K562 (cell line): ENCODE results near the gene RSRC1. TPM values are rescaled to one million over a fixed set of nuclear protein-coding genes. Genes with fewer than 3 reads are reported as not detected.

Experiments
- ATAC-seq: fragments of 200-7000 bp; cut with Tn5 transposase; 3 replicates; pipeline ENCODE4 v1.9.1; 2020; ENCODE audit warnings: moderate library complexity
- BruUV-seq: library from RNA; stranded (reverse); fragments of 400-500 nt; replicated peaks from 2 replicates; lab custom pipeline; 2021; lab: Mats Ljungman, UMichigan
- CTCF ChIA-PET: fragments of 300-600 bp; formaldehyde crosslinking; extraction: SDS; loops from one replicate; lab custom pipeline; 2021; ENCODE audit warnings: low intra/inter-chr PET ratio; lab: Yijun Ruan, JAX
- POLR2A ChIA-PET: fragments of 300-600, 350-650 bp; sonication (Branson Sonifier 250); formaldehyde crosslinking; extraction: SDS; loops from one replicate; lab custom pipeline; 2021; ENCODE audit warnings: antibody characterized with exemption, inconsistent platforms; lab: Yijun Ruan, JAX
- DNase-seq, 4 experiments: peaks; one replicate each; pipeline versions ENCODE4 v3.0.0 to v3.0.0-alpha.2; 2011 to 2018; ENCODE audit warnings: low spot score in 3 of 4, mixed read lengths in 3 of 4; ENCODE audit errors: extremely low read depth in 1 of 4
- FAIRE-seq: peaks from 2 replicates; lab custom pipeline; 2011; peaks lifted over from hg19 to GRCh38; lab: Jason Lieb, UNC
- H2AFZ ChIP-seq: 2 replicates; pipeline ENCODE4 v1.6.0; 2011; ENCODE audit warnings: low read depth, low read length, control low read depth, inconsistent platforms
- H3K27ac ChIP-seq: fragments of 200-600 bp; 3 replicates; pipeline ENCODE4 v1.8.0; 2011; ENCODE audit warnings: low read depth, mild to moderate bottlenecking, control low read depth, inconsistent platforms, low read length, moderate library complexity, mixed read lengths; ENCODE audit errors: extremely low read depth
- H3K27me3 ChIP-seq, 2 experiments: fragments of 300-600 bp in 1 of 2; 2 replicates in 1 of 2; 3 replicates in 1 of 2; pipeline versions ENCODE4 v1.6.0 to v1.8.0; 2011; ENCODE audit warnings: inconsistent platforms in 2 of 2, low read length in 2 of 2, mild to moderate bottlenecking in 1 of 2, mixed read lengths in 1 of 2, moderate library complexity in 1 of 2; ENCODE audit not compliant: control insufficient read depth in 2 of 2, insufficient read depth in 2 of 2
- H3K36me3 ChIP-seq: fragments of 300-600 bp; 3 replicates; pipeline ENCODE4 v1.8.0; 2011; ENCODE audit warnings: mild to moderate bottlenecking, low read length, inconsistent platforms; ENCODE audit not compliant: control insufficient read depth, insufficient read depth
- H3K4me1 ChIP-seq, 2 experiments: fragments of 200-600 bp in 1 of 2; replicated peaks in 1 of 2; 2 replicates in 1 of 2; 3 replicates in 1 of 2; pipeline versions ENCODE4 v1.5.1 to v1.8.0; 2011; ENCODE audit warnings: inconsistent platforms in 2 of 2, low read length in 2 of 2, mild to moderate bottlenecking in 1 of 2, mixed read lengths in 1 of 2, moderate library complexity in 1 of 2; ENCODE audit not compliant: control insufficient read depth in 2 of 2, insufficient read depth in 2 of 2
- H3K4me2 ChIP-seq: 2 replicates; pipeline ENCODE4 v1.6.1; 2011; ENCODE audit warnings: low read length, control low read depth, inconsistent platforms, mixed read lengths; ENCODE audit not compliant: insufficient read depth
- H3K4me3 ChIP-seq: fragments of 200-600 bp; sonication (generic), shearing (Covaris generic); 2 replicates; pipeline ENCODE4 v1.5.1; 2016; ENCODE audit warnings: control low read depth, inconsistent platforms
- H3K79me2 ChIP-seq: fragments of 200-600 bp; 3 replicates; pipeline ENCODE4 v1.8.0; 2011; ENCODE audit warnings: low read length, inconsistent platforms; ENCODE audit not compliant: control insufficient read depth, insufficient read depth
- H3K9ac ChIP-seq, 2 experiments: 2 replicates each; pipeline versions ENCODE4 v1.6.0 to v1.6.1; 2011; ENCODE audit warnings: low read depth in 2 of 2, low read length in 2 of 2, control low read depth in 1 of 2, inconsistent platforms in 1 of 2, mild to moderate bottlenecking in 1 of 2, mixed read lengths in 1 of 2; ENCODE audit not compliant: insufficient read depth in 1 of 2
- H3K9me1 ChIP-seq: one replicate; pipeline ENCODE4 v1.6.0; 2011; ENCODE audit warnings: inconsistent platforms, mild to moderate bottlenecking, low read length, moderate library complexity; ENCODE audit not compliant: control insufficient read depth, insufficient read depth
- H3K9me3 ChIP-seq: replicated peaks from 2 replicates; pipeline ENCODE4 v1.5.1; 2011; ENCODE audit warnings: low read depth, low read length, inconsistent platforms; ENCODE audit not compliant: control insufficient read depth, insufficient read depth
- H4K20me1 ChIP-seq: replicated peaks from 2 replicates; pipeline ENCODE4 v1.6.1; 2011; ENCODE audit warnings: low read length, inconsistent platforms, mixed read lengths; ENCODE audit not compliant: control insufficient read depth, insufficient read depth
- FIP1L1 ChIP-seq: fragments of 200-400 bp; formaldehyde crosslinking; IDR thresholded peaks from 2 replicates; pipeline ENCODE4 v1.6.1; 2018; ENCODE audit warnings: mild to moderate bottlenecking, low read depth, low read length; ENCODE audit not compliant: poor library complexity, severe bottlenecking
- GATA2 ChIP-seq: sonication (generic); formaldehyde crosslinking; IDR thresholded peaks from 2 replicates; pipeline ENCODE4 v1.4.0; 2020; ENCODE audit warnings: mild to moderate bottlenecking, missing genetic modification reagents
- KAT2B ChIP-seq: IDR thresholded peaks from one replicate; pipeline ENCODE4 v1.6.1; 2012; ENCODE audit warnings: low read depth, mild to moderate bottlenecking, control low read depth, inconsistent platforms, low read length, moderate library complexity
- KLF16 ChIP-seq: IDR thresholded peaks from 2 replicates; pipeline ENCODE4 v1.6.1; 2016; ENCODE audit warnings: antibody characterized with exemption
- LARP7 ChIP-seq: fragments of 450-650 bp; IDR thresholded peaks from 2 replicates; pipeline ENCODE4 v1.6.1; 2016
- REST ChIP-seq, 2 experiments: fragments of 450-650 bp; formaldehyde crosslinking in 1 of 2; IDR thresholded peaks; 2 replicates each; pipeline versions ENCODE4 v1.4.0 to v1.6.1; 2014 to 2020; ENCODE audit warnings: mild to moderate bottlenecking in 2 of 2, borderline replicate concordance in 1 of 2, low read depth in 1 of 2
- RNF2 ChIP-seq: sonication (generic); IDR thresholded peaks from 2 replicates; pipeline ENCODE4 v1.6.1; 2016
- SMC3 ChIP-seq: conservative IDR thresholded peaks from 2 replicates; pipeline ENCODE4 v1.6.1; 2011; ENCODE audit warnings: low read depth, low read length, improper control_type of control experiment; ENCODE audit not compliant: insufficient read depth
- U2AF1 ChIP-seq: fragments of 200-400 bp; formaldehyde crosslinking; optimal IDR thresholded peaks from 2 replicates; pipeline ENCODE3; 2017; ENCODE audit warnings: mild to moderate bottlenecking, low read depth, low read length, moderate library complexity
- in situ Hi-C: fragments of 300-500 bp; cut with MboI; formaldehyde crosslinking; loops from 4 replicates; pipeline ENCODE4 v1.15.0; 2018; ENCODE audit warnings: inconsistent platforms, mixed read lengths
- intact Hi-C: fragments of 100-400 bp; cut with micrococcal nuclease; formaldehyde crosslinking; loops from 2 replicates; pipeline ENCODE4 v1.14.2; 2022
- polyA plus RNA-seq, 8 experiments: library from polyadenylated mRNA; depleted of rRNA in 4 of 8; stranded (reverse) in 5 of 8; unstranded in 3 of 8; fragments of >200 nt; fragmentation: Nextera tagmentation in 2 of 8; fragmentation: Illumina TruSeq in 1 of 8; extraction: Ambion mirVana in 2 of 8; extraction: Trizol in 1 of 8; gene quantifications; 2 replicates each; pipeline versions ENCODE4 v1.2.1 to v1.2.3, GENCODE V29; 2011 to 2014; ENCODE audit warnings: inconsistent platforms in 1 of 8, missing spikeins in 1 of 8
- total RNA-seq, 7 experiments: library from RNA; depleted of rRNA in 6 of 7; stranded (reverse); fragments of >200 nt in 6 of 7; fragmentation: Illumina TruSeq in 2 of 7; extraction: Trizol in 2 of 7; gene quantifications; 2 replicates each; pipeline versions ENCODE4 v1.2.1 to v1.2.3, GENCODE V29; 2011 to 2021; ENCODE audit warnings: low replicate concordance in 1 of 7
- TF ChIP-seq, protein P1 (sequence below): fragments of 250-450 bp; sonication (Bioruptor Pico); IDR thresholded peaks from 2 replicates; pipeline ENCODE4 v1.5.0; 2021
- TF ChIP-seq, protein P2 (sequence below): fragments of 450-650 bp; conservative IDR thresholded peaks from 2 replicates; pipeline ENCODE4 v1.6.1; 2016; ENCODE audit warnings: missing genetic modification characterization, low read depth, mild to moderate bottlenecking, missing compliant biosample characterization, moderate library complexity

The RSRC1 gene
- total and polyA plus RNA-seq, 9 of the 15 experiments (the other 6 are each of a cell fraction or from before 2014, with no cell fraction given): 19.3 to 128 (median 75.5) TPM

DNA sequence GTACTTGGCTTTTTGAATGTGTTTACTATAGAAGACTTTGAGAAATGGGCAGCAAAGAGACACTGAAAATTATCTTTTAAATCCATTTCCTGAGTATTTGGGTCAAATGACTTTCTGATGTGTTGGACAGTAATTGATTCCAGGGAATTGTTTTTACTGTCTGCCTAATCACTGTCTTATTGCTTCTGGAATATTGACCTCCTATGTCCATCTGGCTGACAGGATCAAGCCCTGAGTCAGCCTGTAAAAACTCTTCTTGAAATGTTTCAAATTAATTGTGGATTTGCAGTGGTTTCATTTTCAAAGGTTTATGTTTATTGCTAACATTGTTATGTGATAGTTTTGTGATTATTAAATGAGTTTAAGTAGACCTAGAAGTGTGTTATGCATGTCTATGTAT is 410.5 kb downstream of the RSRC1 start:
- Histone ChIP-seq H3K27me3 (no peaks in the 10 kb centered on the region), H3K4me3 (no peak overlapping the region), H3K9me3 (no peaks in the 10 kb centered on the region), H3K27ac (no peak overlapping the region), H3K9me1 (no peaks in the 10 kb centered on the region), H3K79me2 (no peaks in the 10 kb centered on the region), H2AFZ (no peak overlapping the region), H3K36me3 (no peaks in the 10 kb centered on the region), H4K20me1 (no peaks in the 10 kb centered on the region), H3K4me1 (no peaks in the 10 kb centered on the region), H3K4me2 (no peak overlapping the region)
- BruUV-seq: no TSS peak
- ATAC-seq (no peak), DNase-seq (no peak), FAIRE-seq (no peak)
- in situ Hi-C loops: no loop called here
- CTCF ChIA-PET: no interaction called here
- TF ChIP-seq FIP1L1 (no peak), U2AF1 (no peak), SMC3 (no peak), KLF16 (no peak), LARP7 (no peak), REST (IDR thresholded peaks at IDR 0.05; ENCODE audit: borderline replicate concordance) (no peak), REST (CRISPR knock-in tag; IDR thresholded peaks at IDR 0.05; ENCODE audit: low read depth) (no peak), RNF2 (no peak), GATA2 (CRISPR knock-in tag) (no peak), KAT2B (no peak)
- TF ChIP-seq, protein P1, sequence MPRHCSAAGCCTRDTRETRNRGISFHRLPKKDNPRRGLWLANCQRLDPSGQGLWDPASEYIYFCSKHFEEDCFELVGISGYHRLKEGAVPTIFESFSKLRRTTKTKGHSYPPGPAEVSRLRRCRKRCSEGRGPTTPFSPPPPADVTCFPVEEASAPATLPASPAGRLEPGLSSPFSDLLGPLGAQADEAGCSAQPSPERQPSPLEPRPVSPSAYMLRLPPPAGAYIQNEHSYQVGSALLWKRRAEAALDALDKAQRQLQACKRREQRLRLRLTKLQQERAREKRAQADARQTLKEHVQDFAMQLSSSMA (CRISPR knock-in tag): no peak
- TF ChIP-seq, protein P2, sequence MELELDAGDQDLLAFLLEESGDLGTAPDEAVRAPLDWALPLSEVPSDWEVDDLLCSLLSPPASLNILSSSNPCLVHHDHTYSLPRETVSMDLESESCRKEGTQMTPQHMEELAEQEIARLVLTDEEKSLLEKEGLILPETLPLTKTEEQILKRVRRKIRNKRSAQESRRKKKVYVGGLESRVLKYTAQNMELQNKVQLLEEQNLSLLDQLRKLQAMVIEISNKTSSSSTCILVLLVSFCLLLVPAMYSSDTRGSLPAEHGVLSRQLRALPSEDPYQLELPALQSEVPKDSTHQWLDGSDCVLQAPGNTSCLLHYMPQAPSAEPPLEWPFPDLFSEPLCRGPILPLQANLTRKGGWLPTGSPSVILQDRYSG: no peak
- TF ChIP-seq, all 486 proteins: peak for 0
- POLR2A ChIA-PET: no interaction called here
- intact Hi-C loops: no loop called here
- no peak overlapping the region for H3K9ac ChIP-seq
